WTC11 (cell line): ENCODE results near the gene CRAMP1. TPM values are rescaled to one million over a fixed set of nuclear protein-coding genes. Genes with fewer than 3 reads are reported as not detected.

ENCODE experiments used
- ATAC-seq: fragments of 200-7000 bp; cut with Tn5 transposase; 2 replicates; pipeline ENCODE4 v1.10.0; 2021; ENCODE audit warnings: mild to moderate bottlenecking, moderate library complexity
- CTCF ChIA-PET: fragments of 300-600 bp; sonication (Branson Sonifier 250); formaldehyde crosslinking; loops from one replicate; lab custom pipeline; 2021; ENCODE audit warnings: antibody characterized with exemption; lab: Charles Lee
- POLR2A ChIA-PET: fragments of 350-600 bp; sonication (Branson Sonifier 250); formaldehyde crosslinking; loops from one replicate; lab custom pipeline; 2021; ENCODE audit warnings: antibody characterized with exemption; lab: Charles Lee
- DNase-seq: peaks from one replicate; pipeline ENCODE4 v3.0.0; 2021; ENCODE audit warnings: low spot score
- H3K27ac Mint-ChIP-seq: 2 replicates; pipeline ENCODE4 v1.8.0; 2021; ENCODE audit warnings: mixed read lengths
- H3K27me3 Mint-ChIP-seq: 2 replicates; pipeline ENCODE4 v1.8.0; 2021; ENCODE audit warnings: low read depth, mild to moderate bottlenecking, moderate library complexity, mixed read lengths
- H3K36me3 Mint-ChIP-seq: 2 replicates; pipeline ENCODE4 v1.8.0; 2021; ENCODE audit warnings: mixed read lengths
- H3K4me1 Mint-ChIP-seq: 2 replicates; pipeline ENCODE4 v1.8.0; 2022; ENCODE audit warnings: mixed read lengths
- H3K4me3 Mint-ChIP-seq: 2 replicates; pipeline ENCODE4 v1.8.0; 2021; ENCODE audit warnings: mild to moderate bottlenecking, moderate library complexity, mixed read lengths
- H3K9me3 Mint-ChIP-seq: 2 replicates; pipeline ENCODE4 v1.8.0; 2021; ENCODE audit warnings: mixed read lengths
- ATF1 ChIP-seq: sonication (generic); formaldehyde crosslinking; IDR thresholded peaks from 2 replicates; pipeline ENCODE4 v1.8.1; 2023; ENCODE audit warnings: mild to moderate bottlenecking, moderate library complexity, missing genetic modification reagents
- ATF2 ChIP-seq: sonication (generic); formaldehyde crosslinking; IDR thresholded peaks from 2 replicates; pipeline ENCODE4 v1.8.1; 2022; ENCODE audit warnings: low read depth, missing genetic modification reagents, borderline replicate concordance
- CTCF ChIP-seq: fragments of 200-600 bp; IDR thresholded peaks from 2 replicates; pipeline ENCODE4 v1.8.0; 2022; ENCODE audit warnings: antibody characterized with exemption
- EMX1 ChIP-seq: fragments of 250-450 bp; sonication (Bioruptor Pico); IDR thresholded peaks from 2 replicates; pipeline ENCODE4 v1.8.0; 2021; ENCODE audit warnings: mild to moderate bottlenecking
- ETV6 ChIP-seq: sonication (generic); formaldehyde crosslinking; IDR thresholded peaks from 2 replicates; pipeline ENCODE4 v1.8.1; 2022; ENCODE audit warnings: mild to moderate bottlenecking, missing genetic modification reagents
- FOXJ3 ChIP-seq: sonication (generic); formaldehyde crosslinking; IDR thresholded peaks from 2 replicates; pipeline ENCODE4 v1.9.0; 2021; ENCODE audit warnings: missing genetic modification reagents, mild to moderate bottlenecking, borderline replicate concordance
- GABPB1 ChIP-seq: sonication (generic); formaldehyde crosslinking; IDR thresholded peaks from 2 replicates; pipeline ENCODE4 v1.8.1; 2023; ENCODE audit warnings: mild to moderate bottlenecking, missing genetic modification reagents
- MAX ChIP-seq: sonication (generic); formaldehyde crosslinking; IDR thresholded peaks from 2 replicates; pipeline ENCODE4 v1.8.0; 2022; ENCODE audit warnings: mild to moderate bottlenecking, missing genetic modification reagents
- NFYB ChIP-seq: sonication (generic); formaldehyde crosslinking; conservative IDR thresholded peaks from 2 replicates; pipeline ENCODE4 v1.8.0; 2022; ENCODE audit warnings: low read depth, missing genetic modification reagents
- NR1H2 ChIP-seq: sonication (generic); formaldehyde crosslinking; IDR thresholded peaks from 2 replicates; pipeline ENCODE4 v1.9.0; 2021; ENCODE audit warnings: mild to moderate bottlenecking, moderate library complexity, missing genetic modification reagents
- OVOL2 ChIP-seq: fragments of 250-450 bp; sonication (Bioruptor Pico); IDR thresholded peaks from 2 replicates; pipeline ENCODE4 v1.9.0; 2021; ENCODE audit warnings: mild to moderate bottlenecking, borderline replicate concordance
- PREB ChIP-seq: sonication (generic); formaldehyde crosslinking; IDR thresholded peaks from 2 replicates; pipeline ENCODE4 v1.8.1; 2022; ENCODE audit warnings: mild to moderate bottlenecking, missing genetic modification reagents, moderate library complexity, borderline replicate concordance
- SMAD4 ChIP-seq: sonication (generic); formaldehyde crosslinking; IDR thresholded peaks from 2 replicates; pipeline ENCODE4 v1.8.0; 2022; ENCODE audit warnings: mild to moderate bottlenecking, missing genetic modification reagents
- SOX15 ChIP-seq: fragments of 250-450 bp; sonication (Bioruptor Pico); IDR thresholded peaks from 2 replicates; pipeline ENCODE4 v1.9.0; 2021; ENCODE audit warnings: mild to moderate bottlenecking
- SP1 ChIP-seq: sonication (generic); formaldehyde crosslinking; conservative IDR thresholded peaks from 2 replicates; pipeline ENCODE4 v1.8.1; 2022; ENCODE audit warnings: missing genetic modification reagents
- USF1 ChIP-seq: sonication (generic); formaldehyde crosslinking; IDR thresholded peaks from 2 replicates; pipeline ENCODE4 v1.8.0; 2022; ENCODE audit warnings: mild to moderate bottlenecking, missing genetic modification reagents
- ZBTB21 ChIP-seq: sonication (generic); formaldehyde crosslinking; IDR thresholded peaks from 2 replicates; pipeline ENCODE4 v1.8.1; 2023; ENCODE audit warnings: mild to moderate bottlenecking, missing genetic modification reagents, borderline replicate concordance
- ZNF121 ChIP-seq: sonication (generic); formaldehyde crosslinking; IDR thresholded peaks from 2 replicates; pipeline ENCODE4 v1.8.0; 2023; ENCODE audit warnings: missing genetic modification reagents
- ZNF219 ChIP-seq: sonication (generic); formaldehyde crosslinking; IDR thresholded peaks from 2 replicates; pipeline ENCODE4 v1.8.0; 2023; ENCODE audit warnings: missing genetic modification reagents, mild to moderate bottlenecking, borderline replicate concordance
- ZNF232 ChIP-seq: sonication (generic); formaldehyde crosslinking; IDR thresholded peaks from 2 replicates; pipeline ENCODE4 v1.8.0; 2022; ENCODE audit warnings: mild to moderate bottlenecking, missing genetic modification reagents
- ZNF416 ChIP-seq: fragments of 250-450 bp; sonication (Bioruptor Pico); IDR thresholded peaks from 2 replicates; pipeline ENCODE4 v1.9.0; 2021; ENCODE audit warnings: mild to moderate bottlenecking, inconsistent platforms
- ZNF423 ChIP-seq: fragments of 250-450 bp; sonication (Bioruptor Pico); IDR thresholded peaks from 2 replicates; pipeline ENCODE4 v2.1.2; 2022; ENCODE audit warnings: mild to moderate bottlenecking, moderate library complexity
- ZNF425 ChIP-seq: fragments of 250-450 bp; sonication (Bioruptor Pico); conservative IDR thresholded peaks from 2 replicates; pipeline ENCODE4 v1.9.0; 2021; ENCODE audit warnings: mild to moderate bottlenecking
- ZNF512 ChIP-seq: sonication (generic); formaldehyde crosslinking; IDR thresholded peaks from 2 replicates; pipeline ENCODE4 v1.8.1; 2022; ENCODE audit warnings: missing genetic modification reagents, borderline replicate concordance
- ZSCAN18 ChIP-seq: fragments of 250-450 bp; sonication (Bioruptor Pico); IDR thresholded peaks from 2 replicates; pipeline ENCODE4 v2.1.2; 2022; ENCODE audit warnings: mild to moderate bottlenecking, moderate library complexity
- total RNA-seq: library from RNA; stranded (reverse); gene quantifications from 3 replicates; pipeline ENCODE4 v1.2.3, GENCODE V29; 2021

CRAMP1 gene
- total RNA-seq, 1 experiment from 2014 or later = 27.4 TPM

GRCh38 chr16:1580956-1581355 is 31.2 kb upstream of the CRAMP1 start:
- ATAC-seq (no peak), DNase-seq (no peak)
- Mint-ChIP-seq H3K36me3 (peaks cover 49% of the 10 kb centered on the region), H3K4me1 (no peaks in the 10 kb centered on the region), H3K4me3 (no peak overlapping the region), H3K9me3 (no peaks in the 10 kb centered on the region; the same call in 1 of the 2 replicates), H3K27me3 (no peaks in the 10 kb centered on the region), H3K27ac (no peak overlapping the region)
- POLR2A ChIA-PET = no interaction called here
- TF ChIP-seq OVOL2 (no peak), ATF1 (CRISPR knock-in tag) (no peak), ZNF219 (CRISPR knock-in tag) (no peak), NFYB (CRISPR knock-in tag) (no peak), ZNF416 (CRISPR knock-in tag) (no peak), NR1H2 (CRISPR knock-in tag) (no peak), ZNF512 (CRISPR knock-in tag) (no peak), ZNF232 (CRISPR knock-in tag) (no peak), ZNF425 (CRISPR knock-in tag) (no peak), USF1 (no peak)
- CTCF ChIA-PET = no interaction called here

- H3K9me3 Mint-ChIP-seq = no peaks in the 10 kb centered on the region; the same call in 1 of the 2 replicates
- POLR2A ChIA-PET = no interaction called here
- H3K36me3 Mint-ChIP-seq = peaks cover 44% of the 10 kb centered on the region
- H3K27ac Mint-ChIP-seq = no peak overlapping the region
- no peaks in the 10 kb centered on the region for H3K4me1 Mint-ChIP-seq
- H3K27me3 Mint-ChIP-seq = no peaks in the 10 kb centered on the region
- ATAC-seq (no peak), DNase-seq (no peak)
- CTCF ChIA-PET = no interaction called here
- no peak overlapping the region for H3K4me3 Mint-ChIP-seq
- no peak for TF ChIP-seq ETV6 (CRISPR knock-in tag)
- TF ChIP-seq ZNF121 (CRISPR knock-in tag) = no peak
- TF ChIP-seq SMAD4 (CRISPR knock-in tag) = no peak
- TF ChIP-seq FOXJ3 (CRISPR knock-in tag) = no peak
- TF ChIP-seq ZBTB21 (CRISPR knock-in tag) = no peak
- no peak for TF ChIP-seq SOX15 (CRISPR knock-in tag)
- TF ChIP-seq MAX = no peak
- TF ChIP-seq ATF2 = no peak
- no peak for TF ChIP-seq SP1 (CRISPR knock-in tag)
- no peak for TF ChIP-seq GABPB1 (CRISPR knock-in tag)
- no peak for TF ChIP-seq ZSCAN18
- no peak for TF ChIP-seq ZNF423 (CRISPR knock-in tag)
- TF ChIP-seq EMX1 (CRISPR knock-in tag) = no peak
- TF ChIP-seq PREB (CRISPR knock-in tag) = no peak
- TF ChIP-seq CTCF = no peak
These were observed 30.4 kb upstream of the CRAMP1 start for GRCh38 chr16:1581804-1582203.
